ENCODE results near the gene TRPM4.

- TF ChIP-seq BHLHE40 (IDR thresholded peaks at IDR 0.05; ENCODE audit: borderline replicate concordance) (no peak), CTBP1 (IDR thresholded peaks at IDR 0.05; ENCODE audit: borderline replicate concordance) (no peak), FOXA1 (IDR thresholded peaks at IDR 0.05) (no peak), NFRKB (IDR thresholded peaks at IDR 0.05) (no peak), HDGF (IDR thresholded peaks at IDR 0.05; ENCODE audit: borderline replicate concordance) (no peak), SP1 (IDR thresholded peaks at IDR 0.05) (no peak), FOXK2 (IDR thresholded peaks at IDR 0.05) (no peak), ZNF384 (IDR thresholded peaks at IDR 0.05) (0 out of 2 replicates have a peak, but pooled peaks have one; percentile 11), TARDBP (IDR thresholded peaks at IDR 0.05) (no peak), ARNT (IDR thresholded peaks at IDR 0.05) (no peak), SUZ12 (IDR thresholded peaks at IDR 0.05) (no peak), L3MBTL2 (conservative IDR thresholded peaks at IDR 0.05) (no peak)
Measured at GRCh38 chr19:49241769-49242168, 84.2 kb downstream of the TRPM4 start.

Measured in HEK293T (cell line).